Neural cell (in vitro differentiated cells): ENCODE results near the gene HIF1AN.

Source experiments
- CTCF ChIP-seq: fragments of 450-650 bp; IDR thresholded peaks from 2 replicates; pipeline ENCODE4 v1.5.1; 2014; ENCODE audit warnings: antibody characterized with exemption, mild to moderate bottlenecking, moderate library complexity; ENCODE audit not compliant: poor library complexity, severe bottlenecking
- EP300 ChIP-seq: fragments of 450-650 bp; conservative IDR thresholded peaks from 2 replicates; pipeline ENCODE4 v1.6.1; 2014; ENCODE audit warnings: antibody characterized with exemption, mild to moderate bottlenecking, moderate library complexity; ENCODE audit not compliant: poor library complexity, severe bottlenecking
- EZH2 ChIP-seq: fragments of 200-600, 300-800 bp; shearing (Covaris generic), sonication (generic); IDR thresholded peaks from 2 replicates; pipeline ENCODE4 v1.6.1; 2014; ENCODE audit warnings: antibody characterized with exemption, low read length, borderline replicate concordance, mild to moderate bottlenecking; ENCODE audit not compliant: insufficient read depth, poor library complexity, severe bottlenecking
- MXI1 ChIP-seq: fragments of 450-650 bp; conservative IDR thresholded peaks from 2 replicates; pipeline ENCODE4 v1.6.1; 2014; ENCODE audit warnings: antibody characterized with exemption, mild to moderate bottlenecking; ENCODE audit not compliant: poor library complexity, severe bottlenecking
- POLR2AphosphoS5 ChIP-seq: IDR thresholded peaks from 2 replicates; pipeline ENCODE4 v1.6.1; 2012
- REST ChIP-seq: IDR thresholded peaks from 2 replicates; pipeline ENCODE4 v1.6.1; 2012; ENCODE audit warnings: borderline replicate concordance
- SMC3 ChIP-seq: fragments of 450-650 bp; conservative IDR thresholded peaks from 2 replicates; pipeline ENCODE4 v1.6.1; 2014; ENCODE audit warnings: antibody characterized with exemption, mild to moderate bottlenecking, moderate library complexity; ENCODE audit not compliant: poor library complexity

GRCh38 chr10:100598166-100598565, 62.4 kb downstream of the HIF1AN start:
- TF ChIP-seq POLR2AphosphoS5 (no peak), CTCF (no peak), EP300 (no peak), SMC3 (no peak), EZH2 (no peak), MXI1 (no peak), REST (no peak)
